Measurements from ENCODE around the gene NEDD4L.
A peak's percentile ranks its signal among the peaks of the same experiment; 100 is the strongest.
"Not testable (repeated sequence)": the region's sequence is repeated elsewhere in the genome, so short reads cannot be mapped to it uniquely, and the experiment has no call there.

The NEDD4L gene

GRCh38 chr18:58046093-58046793, 2.2 kb downstream of the NEDD4L start:
- no peak for DNase-seq
- in situ Hi-C loops (cut with HindIII; ENCODE audit: low pct_ligation_motif_present, low sequenced_read_pairs) = no loop called here
- no peaks in the 10 kb centered on the region for H3K27me3 ChIP-seq (replicated peaks)
- H3K36me3 ChIP-seq (replicated peaks) = no peaks in the 10 kb centered on the region
- no peak for TF ChIP-seq CTCF (IDR thresholded peaks at IDR 0.05; ENCODE audit: low read depth, low read length, missing control alignments)
- peak overlapping the region; percentile 72 for H3K4me3 ChIP-seq (ENCODE audit: low read depth, low read length)
- H3K27ac ChIP-seq = no peak overlapping the region

GRCh38 chr18:58046794-58047555, 2.9 kb downstream of the NEDD4L start:
- in situ Hi-C loops (cut with HindIII; ENCODE audit: low pct_ligation_motif_present, low sequenced_read_pairs) = no loop called here
- DNase-seq = no peak
- H3K27me3 ChIP-seq (replicated peaks) = no peaks in the 10 kb centered on the region
- H3K4me3 ChIP-seq (ENCODE audit: low read depth, low read length) = no peak overlapping the region
- H3K27ac ChIP-seq = no peak overlapping the region
- H3K36me3 ChIP-seq (replicated peaks) = no peaks in the 10 kb centered on the region
- TF ChIP-seq CTCF (IDR thresholded peaks at IDR 0.05; ENCODE audit: low read depth, low read length, missing control alignments) = no peak

GRCh38 chr18:58047556-58047882, 3.5 kb downstream of the NEDD4L start:
- H3K36me3 ChIP-seq (replicated peaks) = no peaks in the 10 kb centered on the region
- DNase-seq = no peak
- H3K4me3 ChIP-seq (ENCODE audit: low read depth, low read length) = no peak overlapping the region
- TF ChIP-seq CTCF (IDR thresholded peaks at IDR 0.05; ENCODE audit: low read depth, low read length, missing control alignments) = no peak
- in situ Hi-C loops (cut with HindIII; ENCODE audit: low pct_ligation_motif_present, low sequenced_read_pairs) = no loop called here
- H3K27me3 ChIP-seq (replicated peaks) = no peaks in the 10 kb centered on the region
- H3K27ac ChIP-seq = no peak overlapping the region

- in situ Hi-C loops (cut with HindIII; ENCODE audit: low pct_ligation_motif_present, low sequenced_read_pairs) = no loop called here
- Histone ChIP-seq H3K27me3 (replicated peaks) (no peaks in the 10 kb centered on the region), H3K36me3 (replicated peaks) (no peaks in the 10 kb centered on the region), H3K4me3 (ENCODE audit: low read depth, low read length) (no peak overlapping the region), H3K27ac (no peak overlapping the region)
- DNase-seq = no peak
- no peak for TF ChIP-seq CTCF (IDR thresholded peaks at IDR 0.05; ENCODE audit: low read depth, low read length, missing control alignments)
These were observed 4.1 kb downstream of the NEDD4L start for GRCh38 chr18:58048081-58048642.

- Histone ChIP-seq H3K27ac (no peak overlapping the region), H3K27me3 (replicated peaks) (no peaks in the 10 kb centered on the region), H3K36me3 (replicated peaks) (no peaks in the 10 kb centered on the region), H3K4me3 (ENCODE audit: low read depth, low read length) (no peak overlapping the region)
- in situ Hi-C loops (cut with HindIII; ENCODE audit: low pct_ligation_motif_present, low sequenced_read_pairs) = no loop called here
- no peak for DNase-seq
- no peak for TF ChIP-seq CTCF (IDR thresholded peaks at IDR 0.05; ENCODE audit: low read depth, low read length, missing control alignments)
These were observed 5.1 kb downstream of the NEDD4L start for GRCh38 chr18:58049000-58049688.

GRCh38 chr18:58050963-58051362, 6.9 kb downstream of the NEDD4L start:
- H3K36me3 ChIP-seq (replicated peaks); H3K27me3 ChIP-seq (replicated peaks); DNase-seq; H3K27ac ChIP-seq; in situ Hi-C loops (cut with HindIII; ENCODE audit: low pct_ligation_motif_present, low sequenced_read_pairs); H3K4me3 ChIP-seq (ENCODE audit: low read depth, low read length): not testable (repeated sequence)

All from brain microvascular endothelial cell (primary cell).